Spleen (tissue), 7 donors: Measurements from ENCODE around the gene CCDC196.

Experiments
- CTCF ChIP-seq, 11 experiments: fragments of 200-600 bp in 7 of 11; fragments of 450-650 bp in 4 of 11; sonication (generic) in 4 of 11; IDR thresholded peaks in 8 of 11; conservative IDR thresholded peaks in 3 of 11; 1 replicate in 7 of 11; 2 replicates in 4 of 11; pipeline versions ENCODE4 v1.4.0 to v1.8.0; 2016 to 2021; ENCODE audit warnings: antibody characterized with exemption in 11 of 11, inconsistent platforms in 4 of 11, mild to moderate bottlenecking in 1 of 11
- POLR2A ChIP-seq, 3 donors: fragments of 450-650 bp; IDR thresholded peaks; one replicate each; pipeline ENCODE4 v1.5.1; 2017; ENCODE audit warnings: antibody characterized with exemption in 3 of 3, mild to moderate bottlenecking in 1 of 3
- donor health status: DM: no; HTN: no; CAD: no; lungs with moderate emphysema.
- donor health status: DM: no; HTN: no; CAD: no.
- donor health status: DM: no; HTN: no; CAD: no.

GRCh38 chr14:66511849-66512248 lies 25.7 kb downstream of the CCDC196 start:
- TF ChIP-seq CTCF (IDR thresholded peaks at IDR 0.05 in 8 of 11, conservative IDR thresholded peaks at IDR 0.05 in 3 of 11) (no peak), POLR2A (IDR thresholded peaks at IDR 0.05) (no peak)
